ENCODE data around the gene TRAPPC1. TPM values are rescaled to one million over a fixed set of nuclear protein-coding genes. Genes with fewer than 3 reads are reported as not detected.

TRAPPC1 gene
- total and polyA plus RNA-seq, 2 of the 8 experiments (the other 6 are each of a cell fraction or from before 2014, with no cell fraction given), result 114 to 170 TPM

GRCh38 chr17:7951143-7951792, 19.5 kb upstream of the TRAPPC1 start (continued):
- TF ChIP-seq CTCF (IDR thresholded peaks at IDR 0.05; ENCODE audit: control extremely low read depth in 1 of 3, insufficient read depth in 1 of 3, low read depth in 1 of 3, low read length in 3 of 3), result no peak
- TF ChIP-seq HDAC2 (IDR thresholded peaks at IDR 0.05; ENCODE audit: borderline replicate concordance in 1 of 2, low read depth in 2 of 2, low read length in 2 of 2), result no peak
- no peak for TF ChIP-seq ASH2L (IDR thresholded peaks at IDR 0.05; ENCODE audit: low read length)
- TF ChIP-seq SP1 (IDR thresholded peaks at IDR 0.05; ENCODE audit: low read depth, low read length), result no peak
- TF ChIP-seq SIN3A (conservative IDR thresholded peaks at IDR 0.05 in 1 of 2, IDR thresholded peaks at IDR 0.05 in 1 of 2; ENCODE audit: low read depth in 1 of 2, low read length in 2 of 2), result no peak
